Activated naive CD8-positive, alpha-beta T cell treated with anti-CD3 and anti-CD28 coated beads, Interleukin-2, amount 50 U/mL, for 24 hours (primary cell): ENCODE results near the gene SPACA9.

ENCODE experiments used
- ATAC-seq: fragments of 150-1000 bp; cut with Tn5 transposase; one replicate; pipeline ENCODE4 v1.10.0; 2021
- DNase-seq: peaks from one replicate; pipeline ENCODE4 v3.0.0; 2021
- H3K27ac Mint-ChIP-seq: one replicate; pipeline ENCODE4 v1.8.0; 2021; ENCODE audit warnings: mild to moderate bottlenecking, mixed read lengths
- H3K27me3 Mint-ChIP-seq: one replicate; pipeline ENCODE4 v1.8.0; 2021; ENCODE audit warnings: mixed read lengths
- H3K36me3 Mint-ChIP-seq: one replicate; pipeline ENCODE4 v1.8.0; 2021; ENCODE audit warnings: low read depth, mixed read lengths
- H3K4me1 Mint-ChIP-seq: one replicate; pipeline ENCODE4 v1.8.0; 2021; ENCODE audit warnings: mixed read lengths
- H3K4me3 Mint-ChIP-seq: one replicate; pipeline ENCODE4 v1.8.0; 2021; ENCODE audit warnings: mild to moderate bottlenecking, moderate library complexity, mixed read lengths
- H3K9me3 Mint-ChIP-seq: one replicate; pipeline ENCODE4 v1.8.0; 2021; ENCODE audit warnings: mixed read lengths

The SPACA9 gene

GRCh38 chr9:132877824-132878694 is 639 bp upstream of the SPACA9 start, which contains the start of gene AK8:
TSS of gene AK8 (minus strand) at chr9:132878284. CDS start at chr9:132878255, 29 bp downstream.
- ATAC-seq (peak; percentile 82), DNase-seq (peak; percentile 83)
- H3K27ac Mint-ChIP-seq = no peak within 1 kb of the TSS
- H3K36me3 Mint-ChIP-seq = no peaks in the 10 kb centered on the region
- peak within 1 kb of the TSS; percentile 76 for H3K4me3 Mint-ChIP-seq
- H3K4me1 Mint-ChIP-seq = peaks cover 29% of the 10 kb centered on the region
- no peaks in the 10 kb centered on the region for H3K9me3 Mint-ChIP-seq
- no peaks in the 10 kb centered on the region for H3K27me3 Mint-ChIP-seq

- no peaks in the 10 kb centered on the region for H3K9me3 Mint-ChIP-seq
- peak overlapping the region; percentile 72 for H3K4me3 Mint-ChIP-seq
- no peak overlapping the region for H3K27ac Mint-ChIP-seq
- DNase-seq (no peak), ATAC-seq (no peak)
- no peaks in the 10 kb centered on the region for H3K36me3 Mint-ChIP-seq
- no peaks in the 10 kb centered on the region for H3K27me3 Mint-ChIP-seq
- H3K4me1 Mint-ChIP-seq = peaks cover 25% of the 10 kb centered on the region
Measured at GRCh38 chr9:132879457-132880323, 992 bp downstream of the SPACA9 start.

GRCh38 chr9:132880324-132880661 is 1.6 kb downstream of the SPACA9 start:
- Mint-ChIP-seq H3K27me3 (no peaks in the 10 kb centered on the region), H3K9me3 (no peaks in the 10 kb centered on the region), H3K27ac (no peak overlapping the region), H3K4me3 (no peak overlapping the region), H3K36me3 (no peaks in the 10 kb centered on the region), H3K4me1 (peaks cover 25% of the 10 kb centered on the region)
- ATAC-seq (no peak), DNase-seq (no peak)

- Mint-ChIP-seq H3K9me3 (no peaks in the 10 kb centered on the region), H3K4me1 (peaks cover 29% of the 10 kb centered on the region), H3K27ac (no peak overlapping the region), H3K27me3 (no peaks in the 10 kb centered on the region), H3K4me3 (no peak overlapping the region), H3K36me3 (no peaks in the 10 kb centered on the region)
- DNase-seq (no peak), ATAC-seq (no peak)
Measured at GRCh38 chr9:132881826-132882225, 3.1 kb downstream of the SPACA9 start.

- Mint-ChIP-seq H3K36me3 (no peaks in the 10 kb centered on the region), H3K27me3 (no peaks in the 10 kb centered on the region), H3K4me1 (peaks cover 25% of the 10 kb centered on the region), H3K9me3 (no peaks in the 10 kb centered on the region), H3K4me3 (no peak overlapping the region), H3K27ac (peak overlapping the region; percentile 27)
- ATAC-seq = no peak
- no peak for DNase-seq
Measured at GRCh38 chr9:132882616-132883015, 3.9 kb downstream of the SPACA9 start.

GRCh38 chr9:132883349-132884294 is 4.9 kb downstream of the SPACA9 start:
- ATAC-seq (no peak), DNase-seq (no peak)
- Mint-ChIP-seq H3K4me1 (peaks cover 29% of the 10 kb centered on the region), H3K4me3 (no peak overlapping the region), H3K9me3 (no peaks in the 10 kb centered on the region), H3K27ac (no peak overlapping the region), H3K27me3 (no peaks in the 10 kb centered on the region), H3K36me3 (no peaks in the 10 kb centered on the region)

GRCh38 chr9:132885720-132886333 is 7.1 kb downstream of the SPACA9 start:
- Mint-ChIP-seq H3K9me3 (no peaks in the 10 kb centered on the region), H3K4me3 (no peak overlapping the region), H3K27me3 (no peaks in the 10 kb centered on the region), H3K36me3 (no peaks in the 10 kb centered on the region), H3K27ac (no peak overlapping the region), H3K4me1 (peaks cover 18% of the 10 kb centered on the region)
- ATAC-seq (peak; percentile 13), DNase-seq (no peak)

- Mint-ChIP-seq H3K27me3 (no peaks in the 10 kb centered on the region), H3K36me3 (no peaks in the 10 kb centered on the region), H3K9me3 (no peaks in the 10 kb centered on the region), H3K4me1 (peaks cover 18% of the 10 kb centered on the region), H3K4me3 (no peak overlapping the region), H3K27ac (no peak overlapping the region)
- ATAC-seq (no peak), DNase-seq (no peak)
Measured at GRCh38 chr9:132886334-132886725, 7.6 kb downstream of the SPACA9 start.

GRCh38 chr9:132887181-132888120 is 8.8 kb downstream of the SPACA9 start:
- no peaks in the 10 kb centered on the region for H3K9me3 Mint-ChIP-seq
- DNase-seq (no peak), ATAC-seq (no peak)
- H3K4me3 Mint-ChIP-seq = no peak overlapping the region
- no peaks in the 10 kb centered on the region for H3K27me3 Mint-ChIP-seq
- no peaks in the 10 kb centered on the region for H3K36me3 Mint-ChIP-seq
- peaks cover 18% of the 10 kb centered on the region for H3K4me1 Mint-ChIP-seq
- no peak overlapping the region for H3K27ac Mint-ChIP-seq

- H3K4me1 Mint-ChIP-seq = peaks cover 12% of the 10 kb centered on the region
Measured at GRCh38 chr9:132888151-132888550, 9.5 kb downstream of the SPACA9 start.

GRCh38 chr9:132892400-132892799 is 13.7 kb downstream of the SPACA9 start:
- Mint-ChIP-seq H3K27me3 (no peaks in the 10 kb centered on the region), H3K4me3 (no peak overlapping the region), H3K36me3 (peaks cover 10% of the 10 kb centered on the region), H3K9me3 (no peaks in the 10 kb centered on the region), H3K27ac (no peak overlapping the region), H3K4me1 (peaks cover 7% of the 10 kb centered on the region)
- ATAC-seq (no peak), DNase-seq (no peak)

More at GRCh38 chr9:132888151-132888550, 9.5 kb downstream of the SPACA9 start:
- no peaks in the 10 kb centered on the region for H3K9me3 Mint-ChIP-seq
- DNase-seq = no peak
- H3K4me3 Mint-ChIP-seq = no peak overlapping the region
- no peak overlapping the region for H3K27ac Mint-ChIP-seq
- ATAC-seq = no peak
- no peaks in the 10 kb centered on the region for H3K27me3 Mint-ChIP-seq
- no peaks in the 10 kb centered on the region for H3K36me3 Mint-ChIP-seq

GRCh38 chr9:132894346-132894745 is 15.6 kb downstream of the SPACA9 start:
- Mint-ChIP-seq H3K36me3 (peaks cover 10% of the 10 kb centered on the region), H3K4me1 (no peaks in the 10 kb centered on the region), H3K27me3 (no peaks in the 10 kb centered on the region), H3K27ac (no peak overlapping the region), H3K9me3 (no peaks in the 10 kb centered on the region), H3K4me3 (no peak overlapping the region)
- no peak for DNase-seq
- no peak for ATAC-seq
